BLaER1 treated with 17β-estradiol and CSF1 and Interleukin-3, amounts not matched to agents 10 nM and 100 nM (cell line): ENCODE data around the gene ZER1.

ENCODE experiments used
- H3K27ac ChIP-seq, 11 experiments: shearing (Covaris generic); formaldehyde crosslinking; 2 replicates each; pipeline ENCODE4 v1.8.1; 2022
- H3K27me3 ChIP-seq, 11 experiments: shearing (Covaris generic); formaldehyde crosslinking; 2 replicates each; pipeline ENCODE4 v1.8.1; 2022
- H3K36me3 ChIP-seq, 11 experiments: shearing (Covaris generic); formaldehyde crosslinking; 2 replicates each; pipeline ENCODE4 v1.8.1; 2022
- H3K4me1 ChIP-seq, 10 experiments: shearing (Covaris generic); formaldehyde crosslinking; 2 replicates each; pipeline ENCODE4 v1.8.1; 2022
- H3K4me2 ChIP-seq, 11 experiments: shearing (Covaris generic); formaldehyde crosslinking; 2 replicates each; pipeline ENCODE4 v1.8.1; 2022
- H3K4me3 ChIP-seq, 10 experiments: shearing (Covaris generic); formaldehyde crosslinking; 2 replicates each; pipeline ENCODE4 v1.8.1; 2022
- H3K9ac ChIP-seq, 11 experiments: shearing (Covaris generic); formaldehyde crosslinking; 2 replicates each; pipeline ENCODE4 v1.8.1; 2022
- H3K9me3 ChIP-seq, 11 experiments: shearing (Covaris generic); formaldehyde crosslinking; replicated peaks in 1 of 11; 2 replicates each; pipeline ENCODE4 v1.8.1; 2022
- H4K20me1 ChIP-seq, 11 experiments: shearing (Covaris generic); formaldehyde crosslinking; 2 replicates each; pipeline ENCODE4 v1.8.1; 2022
- Cebpa-rat ChIP-seq, 11 experiments: shearing (Covaris generic); IDR thresholded peaks; 2 replicates each; pipeline ENCODE4 v1.8.1; 2022

ZER1 gene

GRCh38 chr9:128771745-128772519 lies at the start of gene ZER1:
Gene ZER1, minus strand, starts transcription at chr9:128771927. Its CDS starts 16,362 bp downstream, at chr9:128755565.
- Histone ChIP-seq H4K20me1 (no peaks in the 10 kb centered on the region), H3K4me1 (peaks cover 15 to 31% (median 23%) of the 10 kb centered on the region in 10 experiments), H3K36me3 (peaks cover 0 to 11% (median 4%) of the 10 kb centered on the region in 11 experiments; a peak in 6 of 22 replicates), H3K27ac (peak within 1 kb of the TSS; percentile 65 to 90 (median 84)), H3K4me3 (peak within 1 kb of the TSS; percentile 75 to 92 (median 84)), H3K9ac (peak within 1 kb of the TSS; percentile 77 to 89 (median 86)), H3K9me3 (peaks cover 13 to 20% (median 19%) of the 10 kb centered on the region in 11 experiments), H3K27me3 (no peaks in the 10 kb centered on the region), H3K4me2 (peak within 1 kb of the TSS; percentile 90 to 99 (median 95))
- no peak for TF ChIP-seq Cebpa-rat (IDR thresholded peaks at IDR 0.05)

- Histone ChIP-seq H3K4me3 (no peak overlapping the region), H3K4me1 (peaks cover 16 to 29% (median 19%) of the 10 kb centered on the region in 10 experiments), H4K20me1 (peaks cover 0 to 70% (median 62%) of the 10 kb centered on the region in 11 experiments; a peak in 19 of 22 replicates), H3K27ac (no peak overlapping the region), H3K4me2 (peak overlapping the region in 10 of 11 experiments; percentile 87 to 100 (median 98); a peak in 12 of 22 replicates), H3K9ac (0 out of 22 replicates have a peak overlapping the region, but pooled peaks of 1 of the 11 experiments have one; percentile 89), H3K27me3 (no peaks in the 10 kb centered on the region), H3K9me3 (no peaks in the 10 kb centered on the region), H3K36me3 (peaks cover 49 to 63% (median 54%) of the 10 kb centered on the region in 11 experiments)
- TF ChIP-seq Cebpa-rat (IDR thresholded peaks at IDR 0.05): no peak
Observed at GRCh38 chr9:128820665-128821583, 49.2 kb upstream of the ZER1 start.

- H3K9ac ChIP-seq: peak overlapping the region in 9 of 11 experiments; percentile 81 to 93 (median 89); a peak in 12 of 22 replicates
- H3K36me3 ChIP-seq: peaks cover 40 to 53% (median 45%) of the 10 kb centered on the region in 11 experiments
- TF ChIP-seq Cebpa-rat (IDR thresholded peaks at IDR 0.05): no peak
- no peak overlapping the region for H3K27ac ChIP-seq
- H3K9me3 ChIP-seq: no peaks in the 10 kb centered on the region
- no peaks in the 10 kb centered on the region for H3K27me3 ChIP-seq
- peaks cover 0 to 61% (median 55%) of the 10 kb centered on the region in 11 experiments; a peak in 19 of 22 replicates for H4K20me1 ChIP-seq
- peaks cover 16 to 29% (median 19%) of the 10 kb centered on the region in 10 experiments for H3K4me1 ChIP-seq
- H3K4me2 ChIP-seq: peak overlapping the region; percentile 87 to 100 (median 97)
- peak overlapping the region; percentile 76 to 94 (median 81); a peak in 19 of 20 replicates for H3K4me3 ChIP-seq
Observed at GRCh38 chr9:128819716-128820664, 48.3 kb upstream of the ZER1 start.

- TF ChIP-seq Cebpa-rat (IDR thresholded peaks at IDR 0.05): no peak
Observed at GRCh38 chr9:128818839-128819715, 47.4 kb upstream of the ZER1 start.

GRCh38 chr9:128818099-128818838 lies 46.5 kb upstream of the ZER1 start, which contains the start of gene ENDOG:
Gene ENDOG, plus strand, starts transcription at chr9:128818500. Its CDS starts 185 bp downstream, at chr9:128818685.
- Histone ChIP-seq H3K4me3 (peak within 1 kb of the TSS; percentile 76 to 94 (median 81)), H3K9ac (peak within 1 kb of the TSS; percentile 81 to 93 (median 89)), H3K36me3 (peaks cover 24 to 36% (median 28%) of the 10 kb centered on the region in 11 experiments), H3K27me3 (no peaks in the 10 kb centered on the region), H4K20me1 (peaks cover 0 to 44% (median 42%) of the 10 kb centered on the region in 11 experiments; a peak in 19 of 22 replicates), H3K9me3 (no peaks in the 10 kb centered on the region), H3K4me2 (peak within 1 kb of the TSS; percentile 87 to 100 (median 97)), H3K4me1 (peaks cover 16 to 29% (median 19%) of the 10 kb centered on the region in 10 experiments), H3K27ac (peak within 1 kb of the TSS; percentile 80 to 90 (median 85))
- TF ChIP-seq Cebpa-rat (IDR thresholded peaks at IDR 0.05): no peak

More at GRCh38 chr9:128818839-128819715, 47.4 kb upstream of the ZER1 start:
- H3K4me2 ChIP-seq: peak overlapping the region; percentile 87 to 100 (median 97)
- H3K27me3 ChIP-seq: no peaks in the 10 kb centered on the region
- H3K9ac ChIP-seq: peak overlapping the region; percentile 81 to 93 (median 89)
- H3K27ac ChIP-seq: peak overlapping the region; percentile 80 to 90 (median 85)
- H4K20me1 ChIP-seq: peaks cover 0 to 52% (median 47%) of the 10 kb centered on the region in 11 experiments; a peak in 19 of 22 replicates
- H3K9me3 ChIP-seq: no peaks in the 10 kb centered on the region
- peak overlapping the region; percentile 76 to 94 (median 81) for H3K4me3 ChIP-seq
- H3K36me3 ChIP-seq: peaks cover 31 to 44% (median 36%) of the 10 kb centered on the region in 11 experiments
- H3K4me1 ChIP-seq: peaks cover 16 to 29% (median 19%) of the 10 kb centered on the region in 10 experiments

- peaks cover 0 to 28% (median 0%) of the 10 kb centered on the region in 11 experiments; a peak in 4 of 22 replicates for H4K20me1 ChIP-seq
- H3K4me1 ChIP-seq: peaks cover 0 to 2% (median 0%) of the 10 kb centered on the region in 10 experiments; a peak in 1 of 20 replicates
- H3K4me3 ChIP-seq: no peak overlapping the region
- H3K9me3 ChIP-seq: no peaks in the 10 kb centered on the region
- no peaks in the 10 kb centered on the region for H3K27me3 ChIP-seq
- H3K4me2 ChIP-seq: no peak overlapping the region
- no peak overlapping the region for H3K27ac ChIP-seq
- no peak overlapping the region for H3K9ac ChIP-seq
- H3K36me3 ChIP-seq: peaks cover 33 to 47% (median 42%) of the 10 kb centered on the region in 11 experiments
- TF ChIP-seq Cebpa-rat (IDR thresholded peaks at IDR 0.05): no peak
Observed at GRCh38 chr9:128810873-128811272, 39.1 kb upstream of the ZER1 start.
